Subcutaneous adipose tissue (tissue), 4 donors: ENCODE results near the gene ARHGAP18. TPM values are rescaled to one million over a fixed set of nuclear protein-coding genes. Genes with fewer than 3 reads are reported as not detected.

Experiments
- total RNA-seq, 4 donors: library from RNA; depleted of rRNA; stranded (reverse); fragments of >200 nt; gene quantifications; one replicate each; pipeline ENCODE4 v1.1.0, GENCODE V29; 2016
- TF ChIP-seq, protein P1 (sequence below): fragments of 450-650 bp; IDR thresholded peaks from one replicate; pipeline ENCODE4 v1.5.1; 2016; ENCODE audit warnings: low read depth, mild to moderate bottlenecking, control low read depth, antibody characterized with exemption, moderate library complexity

The ARHGAP18 gene
- total RNA-seq, 4 donors from 2014 or later: 20.7 to 44.2 (median 29.7) TPM

DNA sequence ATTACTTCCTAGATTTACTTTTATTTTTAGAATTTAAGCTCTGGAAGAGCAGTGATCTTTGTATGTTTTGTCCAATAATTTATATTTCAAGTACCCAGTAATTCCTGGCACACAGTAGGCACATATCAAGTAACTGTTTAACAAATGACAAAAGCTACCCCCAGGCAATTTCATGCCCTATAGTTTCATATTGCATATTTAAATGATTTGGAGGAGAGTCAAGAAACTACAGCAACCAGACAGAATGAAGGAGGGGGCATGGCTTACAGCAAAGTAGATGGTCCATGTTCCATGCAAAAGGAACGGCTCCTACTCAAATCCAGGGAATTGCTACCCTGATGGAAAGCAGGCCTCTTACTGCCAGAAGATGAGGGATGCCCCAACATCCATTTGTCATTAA lies 113.5 kb downstream of the ARHGAP18 start:
- TF ChIP-seq, protein P1, sequence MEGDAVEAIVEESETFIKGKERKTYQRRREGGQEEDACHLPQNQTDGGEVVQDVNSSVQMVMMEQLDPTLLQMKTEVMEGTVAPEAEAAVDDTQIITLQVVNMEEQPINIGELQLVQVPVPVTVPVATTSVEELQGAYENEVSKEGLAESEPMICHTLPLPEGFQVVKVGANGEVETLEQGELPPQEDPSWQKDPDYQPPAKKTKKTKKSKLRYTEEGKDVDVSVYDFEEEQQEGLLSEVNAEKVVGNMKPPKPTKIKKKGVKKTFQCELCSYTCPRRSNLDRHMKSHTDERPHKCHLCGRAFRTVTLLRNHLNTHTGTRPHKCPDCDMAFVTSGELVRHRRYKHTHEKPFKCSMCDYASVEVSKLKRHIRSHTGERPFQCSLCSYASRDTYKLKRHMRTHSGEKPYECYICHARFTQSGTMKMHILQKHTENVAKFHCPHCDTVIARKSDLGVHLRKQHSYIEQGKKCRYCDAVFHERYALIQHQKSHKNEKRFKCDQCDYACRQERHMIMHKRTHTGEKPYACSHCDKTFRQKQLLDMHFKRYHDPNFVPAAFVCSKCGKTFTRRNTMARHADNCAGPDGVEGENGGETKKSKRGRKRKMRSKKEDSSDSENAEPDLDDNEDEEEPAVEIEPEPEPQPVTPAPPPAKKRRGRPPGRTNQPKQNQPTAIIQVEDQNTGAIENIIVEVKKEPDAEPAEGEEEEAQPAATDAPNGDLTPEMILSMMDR: no peak

DNA sequence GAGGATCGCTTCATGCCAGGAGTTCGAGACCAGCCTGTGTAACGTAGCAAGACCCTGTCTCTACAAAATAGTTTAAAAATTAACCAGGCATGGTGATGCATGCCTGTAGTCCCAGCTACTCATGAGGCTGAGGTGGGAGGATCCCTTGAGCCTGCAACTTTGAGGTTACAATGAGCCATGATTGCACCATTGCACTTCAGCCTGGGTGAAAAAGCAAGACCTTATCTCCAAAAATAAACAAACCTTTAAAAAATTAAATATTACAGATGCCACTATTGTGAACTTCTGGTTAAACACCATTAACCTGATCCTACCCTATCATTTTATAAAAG lies 116.8 kb downstream of the ARHGAP18 start:
- TF ChIP-seq, protein P1: no peak

DNA sequence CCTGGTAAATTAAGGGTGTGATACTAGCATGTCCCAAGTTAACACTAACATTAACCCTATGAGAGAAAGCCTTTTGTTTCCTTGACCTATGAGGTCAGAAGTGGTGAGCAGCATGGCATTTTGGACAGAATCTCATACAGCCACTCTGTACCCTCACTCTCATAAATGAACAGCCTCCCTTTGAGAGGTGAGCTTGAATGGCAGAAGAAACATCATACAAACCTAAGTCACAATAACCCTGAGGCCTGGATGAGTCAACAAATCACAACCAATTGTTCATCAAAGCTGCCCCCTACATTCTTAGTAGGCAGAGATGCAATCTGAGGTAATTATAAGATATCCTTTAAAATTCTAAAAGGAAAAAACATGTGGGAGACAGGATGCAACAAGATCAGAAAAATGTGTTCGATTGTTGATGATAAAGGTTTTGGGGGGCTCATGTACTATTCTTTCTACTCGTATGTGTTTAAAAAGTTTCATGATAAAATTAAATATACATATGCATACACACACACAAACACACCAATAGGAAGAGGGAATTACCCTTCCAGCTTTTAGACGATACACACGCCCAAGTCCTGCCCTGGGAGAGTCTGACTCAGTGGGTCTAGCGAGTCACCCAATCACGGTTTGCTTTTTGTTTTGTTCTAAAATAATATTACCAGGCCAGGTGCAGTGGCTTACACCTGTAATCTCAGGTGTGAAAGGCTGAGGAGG lies 117.3 kb downstream of the ARHGAP18 start:
- TF ChIP-seq, protein P1: no peak

DNA sequence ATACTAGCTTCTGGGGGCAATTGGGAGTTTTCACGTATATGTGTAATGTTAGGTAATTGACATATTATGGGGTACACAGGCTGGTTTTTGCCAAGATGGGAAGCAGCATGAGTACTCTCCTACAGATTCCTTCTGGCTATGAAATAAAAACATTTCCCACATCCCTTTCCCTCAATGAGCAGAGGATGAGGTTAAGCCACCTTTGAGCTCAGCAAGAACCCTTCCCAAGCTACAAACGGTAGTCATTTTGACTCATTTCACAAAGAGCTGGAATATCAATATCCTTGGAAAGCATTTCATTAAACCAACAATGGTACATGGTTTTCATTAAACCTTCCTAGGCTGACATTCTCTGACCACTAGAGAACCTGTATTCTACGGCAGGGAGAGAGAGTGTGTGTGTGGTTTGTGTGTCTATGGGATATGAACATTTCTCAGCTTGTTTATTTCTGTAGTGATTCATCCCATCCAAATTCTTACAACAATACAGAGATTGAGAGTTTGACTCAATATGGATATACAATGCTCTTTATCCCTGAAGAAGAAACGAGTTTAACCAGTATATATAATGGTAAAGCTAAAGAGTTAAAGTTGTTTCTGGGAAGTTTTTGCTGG lies 119.5 kb downstream of the ARHGAP18 start:
- TF ChIP-seq, protein P1: no peak

DNA sequence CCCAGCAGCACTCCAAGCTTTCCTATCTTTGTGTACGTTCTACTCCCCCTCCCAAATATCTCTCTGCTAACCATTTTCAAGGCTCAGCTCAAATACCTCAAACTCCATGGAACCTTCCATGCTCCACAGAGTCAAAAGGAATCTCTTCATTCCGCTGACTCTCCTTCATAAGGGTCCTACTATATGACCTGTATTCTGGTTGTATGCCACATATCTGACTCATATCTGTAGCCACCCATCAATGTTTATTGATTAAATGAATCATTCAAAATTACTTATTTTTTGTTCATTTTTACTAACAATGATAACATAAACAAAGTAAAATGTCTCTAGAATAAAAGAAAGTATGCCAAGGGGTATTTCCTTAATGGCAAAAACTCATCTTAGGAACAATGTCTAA lies 123.2 kb downstream of the ARHGAP18 start:
- TF ChIP-seq, protein P1: no peak

DNA sequence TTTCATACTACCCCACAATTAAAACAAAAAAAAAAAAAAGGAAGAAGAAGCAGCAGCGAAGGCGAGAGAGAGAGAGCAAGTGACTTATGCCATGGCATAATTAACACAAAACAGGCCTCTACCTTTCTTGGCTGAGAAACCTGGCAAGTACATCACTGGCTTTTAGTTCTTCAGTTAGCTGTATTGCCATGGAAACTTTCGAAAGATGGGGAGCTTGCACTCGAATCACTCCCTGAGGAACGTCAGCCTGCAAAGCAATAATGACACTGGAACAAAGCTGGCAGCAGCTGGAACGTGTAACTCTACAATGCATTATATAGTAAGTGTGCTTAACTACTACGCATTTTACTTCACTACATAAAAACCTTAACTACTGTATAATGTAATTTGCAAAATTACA lies 126.1 kb downstream of the ARHGAP18 start:
- TF ChIP-seq, protein P1: no peak

DNA sequence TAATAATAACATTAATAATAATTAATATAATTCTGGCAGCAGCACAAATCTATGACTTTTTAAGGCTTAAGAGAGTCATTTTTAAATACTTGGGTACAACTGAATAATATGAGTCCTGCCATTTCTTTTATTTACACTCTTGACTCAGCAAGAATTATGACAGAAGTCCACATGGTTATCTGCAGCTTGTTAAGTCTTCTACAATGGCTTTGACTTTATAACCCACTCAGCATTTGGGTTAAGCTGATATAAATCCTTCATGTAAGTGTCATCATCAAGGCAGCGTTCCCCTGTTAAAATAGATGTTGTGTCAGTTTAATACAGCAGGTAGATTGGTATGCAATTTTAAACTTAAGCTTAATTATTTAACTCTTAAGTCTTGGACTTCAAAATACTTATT lies 131.7 kb downstream of the ARHGAP18 start:
- TF ChIP-seq, protein P1: no peak
